MM.1S (cell line): ENCODE measurements around the gene KDSR.

Experiments
- DNase-seq: peaks from one replicate; pipeline ENCODE4 v3.0.0-alpha.2; 2015
- H2AFZ ChIP-seq: fragments of 300-600 bp; sonication (generic); 2 replicates; pipeline ENCODE4 v1.6.0; 2016; ENCODE audit warnings: antibody characterized with exemption, low read length
- H3F3A ChIP-seq: fragments of 300-600 bp; sonication (generic); 2 replicates; pipeline ENCODE4 v1.6.1; 2016; ENCODE audit warnings: mild to moderate bottlenecking, antibody characterized with exemption, low read length, moderate library complexity, mixed read lengths; ENCODE audit not compliant: insufficient read depth
- H3K27ac ChIP-seq: fragments of 300-600 bp; sonication (generic); 2 replicates; pipeline ENCODE4 v1.5.1; 2016; ENCODE audit warnings: mild to moderate bottlenecking, low read length
- H3K27me3 ChIP-seq: fragments of 300-600 bp; sonication (generic); replicated peaks from 2 replicates; pipeline ENCODE4 v1.6.0; 2016; ENCODE audit warnings: low read length; ENCODE audit not compliant: insufficient read depth
- H3K36me3 ChIP-seq: fragments of 300-600 bp; sonication (generic); replicated peaks from 2 replicates; pipeline ENCODE4 v1.6.1; 2016; ENCODE audit warnings: mild to moderate bottlenecking, low read length, mixed read lengths; ENCODE audit not compliant: insufficient read depth
- H3K4me1 ChIP-seq: fragments of 300-600 bp; sonication (generic); 2 replicates; pipeline ENCODE4 v1.6.1; 2016; ENCODE audit warnings: low read length, mixed read lengths
- H3K4me2 ChIP-seq: fragments of 300-600 bp; sonication (generic); 2 replicates; pipeline ENCODE4 v1.6.0; 2016; ENCODE audit warnings: low read depth, low read length
- H3K4me3 ChIP-seq: fragments of 300-600 bp; sonication (generic); 2 replicates; pipeline ENCODE4 v1.5.1; 2016; ENCODE audit warnings: low read length, mixed read lengths
- H3K79me2 ChIP-seq: fragments of 300-600 bp; sonication (generic); 2 replicates; pipeline ENCODE4 v1.6.1; 2016; ENCODE audit warnings: mixed run types, low read length, mixed read lengths
- H3K9ac ChIP-seq: fragments of 300-600 bp; sonication (generic); 2 replicates; pipeline ENCODE4 v1.6.1; 2016; ENCODE audit warnings: low read length, mixed read lengths
- H3K9me2 ChIP-seq: fragments of 300-600 bp; sonication (generic); replicated peaks from 2 replicates; pipeline ENCODE4 v1.6.1; 2016; ENCODE audit warnings: mild to moderate bottlenecking, low read length, mixed read lengths; ENCODE audit not compliant: insufficient read depth
- H3K9me3 ChIP-seq: fragments of 300-600 bp; sonication (generic); replicated peaks from 2 replicates; pipeline ENCODE4 v1.6.1; 2016; ENCODE audit warnings: mild to moderate bottlenecking, low read length, mixed read lengths; ENCODE audit not compliant: insufficient read depth
- H4K20me1 ChIP-seq: fragments of 300-600 bp; sonication (generic); 2 replicates; pipeline ENCODE4 v1.6.1; 2016; ENCODE audit warnings: mild to moderate bottlenecking, low read length, moderate library complexity, mixed read lengths; ENCODE audit not compliant: insufficient read depth
- CTCF ChIP-seq: fragments of 300-600 bp; sonication (generic); IDR thresholded peaks from 2 replicates; pipeline ENCODE4 v1.5.1; 2016; ENCODE audit warnings: antibody characterized with exemption, low read length, mixed read lengths
- EZH2 ChIP-seq: fragments of 300-600 bp; sonication (generic); optimal IDR thresholded peaks from 2 replicates; pipeline ENCODE3; 2017; ENCODE audit warnings: low read depth, mild to moderate bottlenecking, antibody characterized with exemption, low read length, mixed read lengths
- EZH2phosphoT487 ChIP-seq: fragments of 300-600 bp; sonication (generic); IDR thresholded peaks from 2 replicates; pipeline ENCODE4 v1.6.1; 2018; ENCODE audit warnings: antibody characterized with exemption, low read length

Gene KDSR

GRCh38 chr18:63301434-63301833, 65.6 kb downstream of the KDSR start:
- TF ChIP-seq EZH2phosphoT487 (no peak), CTCF (no peak)
- Histone ChIP-seq H3F3A (peaks cover 6% of the 10 kb centered on the region; the same call in 1 of the 2 replicates), H2AFZ (no peak overlapping the region), H3K27ac (no peak overlapping the region), H3K4me1 (no peaks in the 10 kb centered on the region), H3K4me3 (no peak overlapping the region), H3K9ac (no peak overlapping the region), H3K79me2 (peaks cover 99% of the 10 kb centered on the region), H3K36me3 (peaks cover 4% of the 10 kb centered on the region; the same call in 1 of the 2 replicates), H3K9me2 (no peaks in the 10 kb centered on the region), H4K20me1 (no peaks in the 10 kb centered on the region), H3K9me3 (no peaks in the 10 kb centered on the region), H3K27me3 (no peaks in the 10 kb centered on the region), H3K4me2 (no peak overlapping the region)
- no peak for DNase-seq

GRCh38 chr18:63299837-63300745, 66.9 kb downstream of the KDSR start:
- Histone ChIP-seq H3K9me2 (no peaks in the 10 kb centered on the region), H3F3A (peaks cover 6% of the 10 kb centered on the region; the same call in 1 of the 2 replicates), H3K27me3 (no peaks in the 10 kb centered on the region), H4K20me1 (no peaks in the 10 kb centered on the region), H3K4me3 (no peak overlapping the region), H3K9ac (no peak overlapping the region), H3K79me2 (peaks cover 99% of the 10 kb centered on the region), H2AFZ (no peak overlapping the region), H3K36me3 (peaks cover 4% of the 10 kb centered on the region; the same call in 1 of the 2 replicates), H3K4me2 (no peak overlapping the region), H3K27ac (no peak overlapping the region), H3K4me1 (no peaks in the 10 kb centered on the region), H3K9me3 (no peaks in the 10 kb centered on the region)
- TF ChIP-seq EZH2 = no peak
- TF ChIP-seq CTCF = no peak
- TF ChIP-seq EZH2phosphoT487 = no peak
- no peak for DNase-seq

- Histone ChIP-seq H3K9ac (no peak overlapping the region), H3K9me2 (no peaks in the 10 kb centered on the region), H3K4me3 (no peak overlapping the region), H3F3A (peaks cover 6% of the 10 kb centered on the region; the same call in 1 of the 2 replicates), H3K79me2 (peaks cover 91% of the 10 kb centered on the region), H3K4me2 (no peak overlapping the region), H3K36me3 (peaks cover 4% of the 10 kb centered on the region; the same call in 1 of the 2 replicates), H3K27ac (no peak overlapping the region), H3K4me1 (no peaks in the 10 kb centered on the region), H2AFZ (no peak overlapping the region), H4K20me1 (no peaks in the 10 kb centered on the region), H3K27me3 (no peaks in the 10 kb centered on the region), H3K9me3 (no peaks in the 10 kb centered on the region)
- DNase-seq = no peak
- TF ChIP-seq CTCF (no peak), EZH2phosphoT487 (no peak), EZH2 (no peak)
Observed at GRCh38 chr18:63298400-63299365, 68.3 kb downstream of the KDSR start.
